ENCODE results near the gene MYH14. TPM values are rescaled to one million over a fixed set of nuclear protein-coding genes. Genes with fewer than 3 reads are reported as not detected.

The MYH14 gene
- total and polyA plus RNA-seq, 2 of the 13 experiments (the other 11 are each of a cell fraction or from before 2014, with no cell fraction given) = 5.5 to 5.8 TPM

DNA sequence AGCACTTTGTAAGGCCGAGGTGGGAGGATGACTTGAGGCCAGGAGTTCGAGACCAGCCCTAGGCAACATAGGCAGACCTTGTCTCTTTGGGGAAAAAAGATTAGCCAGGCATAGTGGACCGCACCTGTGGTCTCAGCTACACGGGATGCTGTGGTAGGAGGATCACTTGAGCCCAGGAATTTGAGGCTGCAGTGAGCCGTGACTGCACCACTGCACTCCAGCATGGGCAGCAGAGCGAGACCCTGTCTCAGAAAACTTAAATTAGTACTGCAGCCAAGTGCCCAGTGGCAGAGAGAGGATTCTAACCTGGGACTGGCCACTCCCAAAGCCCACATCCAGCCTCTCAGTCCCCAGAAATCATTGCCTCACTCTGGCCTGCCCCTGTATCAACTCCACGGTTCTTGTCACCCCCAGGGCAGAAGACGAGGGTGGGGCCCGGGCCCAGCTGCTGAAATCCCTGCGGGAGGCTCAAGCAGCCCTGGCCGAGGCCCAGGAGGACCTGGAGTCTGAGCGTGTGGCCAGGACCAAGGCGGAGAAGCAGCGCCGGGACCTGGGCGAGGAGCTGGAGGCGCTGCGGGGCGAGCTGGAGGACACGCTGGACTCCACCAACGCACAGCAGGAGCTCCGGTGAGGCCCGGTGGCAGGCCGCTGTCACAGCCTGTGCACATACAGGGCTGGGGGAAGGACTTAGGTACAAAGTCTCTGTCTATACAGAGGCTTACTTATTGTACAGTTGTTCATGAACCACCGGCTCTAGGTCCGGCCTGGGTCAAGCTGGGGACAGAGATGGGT lies 72.4 kb downstream of the MYH14 start (continued):
- TF ChIP-seq, protein P1, sequence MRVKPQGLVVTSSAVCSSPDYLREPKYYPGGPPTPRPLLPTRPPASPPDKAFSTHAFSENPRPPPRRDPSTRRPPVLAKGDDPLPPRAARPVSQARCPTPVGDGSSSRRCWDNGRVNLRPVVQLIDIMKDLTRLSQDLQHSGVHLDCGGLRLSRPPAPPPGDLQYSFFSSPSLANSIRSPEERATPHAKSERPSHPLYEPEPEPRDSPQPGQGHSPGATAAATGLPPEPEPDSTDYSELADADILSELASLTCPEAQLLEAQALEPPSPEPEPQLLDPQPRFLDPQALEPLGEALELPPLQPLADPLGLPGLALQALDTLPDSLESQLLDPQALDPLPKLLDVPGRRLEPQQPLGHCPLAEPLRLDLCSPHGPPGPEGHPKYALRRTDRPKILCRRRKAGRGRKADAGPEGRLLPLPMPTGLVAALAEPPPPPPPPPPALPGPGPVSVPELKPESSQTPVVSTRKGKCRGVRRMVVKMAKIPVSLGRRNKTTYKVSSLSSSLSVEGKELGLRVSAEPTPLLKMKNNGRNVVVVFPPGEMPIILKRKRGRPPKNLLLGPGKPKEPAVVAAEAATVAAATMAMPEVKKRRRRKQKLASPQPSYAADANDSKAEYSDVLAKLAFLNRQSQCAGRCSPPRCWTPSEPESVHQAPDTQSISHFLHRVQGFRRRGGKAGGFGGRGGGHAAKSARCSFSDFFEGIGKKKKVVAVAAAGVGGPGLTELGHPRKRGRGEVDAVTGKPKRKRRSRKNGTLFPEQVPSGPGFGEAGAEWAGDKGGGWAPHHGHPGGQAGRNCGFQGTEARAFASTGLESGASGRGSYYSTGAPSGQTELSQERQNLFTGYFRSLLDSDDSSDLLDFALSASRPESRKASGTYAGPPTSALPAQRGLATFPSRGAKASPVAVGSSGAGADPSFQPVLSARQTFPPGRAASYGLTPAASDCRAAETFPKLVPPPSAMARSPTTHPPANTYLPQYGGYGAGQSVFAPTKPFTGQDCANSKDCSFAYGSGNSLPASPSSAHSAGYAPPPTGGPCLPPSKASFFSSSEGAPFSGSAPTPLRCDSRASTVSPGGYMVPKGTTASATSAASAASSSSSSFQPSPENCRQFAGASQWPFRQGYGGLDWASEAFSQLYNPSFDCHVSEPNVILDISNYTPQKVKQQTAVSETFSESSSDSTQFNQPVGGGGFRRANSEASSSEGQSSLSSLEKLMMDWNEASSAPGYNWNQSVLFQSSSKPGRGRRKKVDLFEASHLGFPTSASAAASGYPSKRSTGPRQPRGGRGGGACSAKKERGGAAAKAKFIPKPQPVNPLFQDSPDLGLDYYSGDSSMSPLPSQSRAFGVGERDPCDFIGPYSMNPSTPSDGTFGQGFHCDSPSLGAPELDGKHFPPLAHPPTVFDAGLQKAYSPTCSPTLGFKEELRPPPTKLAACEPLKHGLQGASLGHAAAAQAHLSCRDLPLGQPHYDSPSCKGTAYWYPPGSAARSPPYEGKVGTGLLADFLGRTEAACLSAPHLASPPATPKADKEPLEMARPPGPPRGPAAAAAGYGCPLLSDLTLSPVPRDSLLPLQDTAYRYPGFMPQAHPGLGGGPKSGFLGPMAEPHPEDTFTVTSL (CRISPR knock-in tag; IDR thresholded peaks at IDR 0.05; ENCODE audit: borderline replicate concordance) = no peak
- TF ChIP-seq, protein P2, sequence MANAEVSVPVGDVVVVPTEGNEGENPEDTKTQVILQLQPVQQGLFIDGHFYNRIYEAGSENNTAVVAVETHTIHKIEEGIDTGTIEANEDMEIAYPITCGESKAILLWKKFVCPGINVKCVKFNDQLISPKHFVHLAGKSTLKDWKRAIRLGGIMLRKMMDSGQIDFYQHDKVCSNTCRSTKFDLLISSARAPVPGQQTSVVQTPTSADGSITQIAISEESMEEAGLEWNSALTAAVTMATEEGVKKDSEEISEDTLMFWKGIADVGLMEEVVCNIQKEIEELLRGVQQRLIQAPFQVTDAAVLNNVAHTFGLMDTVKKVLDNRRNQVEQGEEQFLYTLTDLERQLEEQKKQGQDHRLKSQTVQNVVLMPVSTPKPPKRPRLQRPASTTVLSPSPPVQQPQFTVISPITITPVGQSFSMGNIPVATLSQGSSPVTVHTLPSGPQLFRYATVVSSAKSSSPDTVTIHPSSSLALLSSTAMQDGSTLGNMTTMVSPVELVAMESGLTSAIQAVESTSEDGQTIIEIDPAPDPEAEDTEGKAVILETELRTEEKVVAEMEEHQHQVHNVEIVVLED (CRISPR knock-in tag; IDR thresholded peaks at IDR 0.05; ENCODE audit: borderline replicate concordance) = no peak
- TF ChIP-seq ZNF160 (CRISPR knock-in tag; IDR thresholded peaks at IDR 0.05) = no peak
- no peak for TF ChIP-seq PREB (CRISPR knock-in tag; IDR thresholded peaks at IDR 0.05)
- TF ChIP-seq ZNF280D (CRISPR knock-in tag; IDR thresholded peaks at IDR 0.05) = no peak
- peak; percentile 64; the same call in 1 of the 2 replicates for TF ChIP-seq PHF8 (CRISPR knock-in tag; IDR thresholded peaks at IDR 0.05)
- no peak for TF ChIP-seq HNRNPH1 (optimal IDR thresholded peaks at IDR 0.05; ENCODE audit: low read depth, low read length)
- TF ChIP-seq, protein P3, sequence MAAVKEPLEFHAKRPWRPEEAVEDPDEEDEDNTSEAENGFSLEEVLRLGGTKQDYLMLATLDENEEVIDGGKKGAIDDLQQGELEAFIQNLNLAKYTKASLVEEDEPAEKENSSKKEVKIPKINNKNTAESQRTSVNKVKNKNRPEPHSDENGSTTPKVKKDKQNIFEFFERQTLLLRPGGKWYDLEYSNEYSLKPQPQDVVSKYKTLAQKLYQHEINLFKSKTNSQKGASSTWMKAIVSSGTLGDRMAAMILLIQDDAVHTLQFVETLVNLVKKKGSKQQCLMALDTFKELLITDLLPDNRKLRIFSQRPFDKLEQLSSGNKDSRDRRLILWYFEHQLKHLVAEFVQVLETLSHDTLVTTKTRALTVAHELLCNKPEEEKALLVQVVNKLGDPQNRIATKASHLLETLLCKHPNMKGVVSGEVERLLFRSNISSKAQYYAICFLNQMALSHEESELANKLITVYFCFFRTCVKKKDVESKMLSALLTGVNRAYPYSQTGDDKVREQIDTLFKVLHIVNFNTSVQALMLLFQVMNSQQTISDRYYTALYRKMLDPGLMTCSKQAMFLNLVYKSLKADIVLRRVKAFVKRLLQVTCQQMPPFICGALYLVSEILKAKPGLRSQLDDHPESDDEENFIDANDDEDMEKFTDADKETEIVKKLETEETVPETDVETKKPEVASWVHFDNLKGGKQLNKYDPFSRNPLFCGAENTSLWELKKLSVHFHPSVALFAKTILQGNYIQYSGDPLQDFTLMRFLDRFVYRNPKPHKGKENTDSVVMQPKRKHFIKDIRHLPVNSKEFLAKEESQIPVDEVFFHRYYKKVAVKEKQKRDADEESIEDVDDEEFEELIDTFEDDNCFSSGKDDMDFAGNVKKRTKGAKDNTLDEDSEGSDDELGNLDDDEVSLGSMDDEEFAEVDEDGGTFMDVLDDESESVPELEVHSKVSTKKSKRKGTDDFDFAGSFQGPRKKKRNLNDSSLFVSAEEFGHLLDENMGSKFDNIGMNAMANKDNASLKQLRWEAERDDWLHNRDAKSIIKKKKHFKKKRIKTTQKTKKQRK (IDR thresholded peaks at IDR 0.05; ENCODE audit: low read length) = no peak
